DND-41 (cell line): Measurements from ENCODE around the gene TMEM51.

Source experiments
- CTCF ChIP-seq: IDR thresholded peaks from 2 replicates; pipeline ENCODE4 v1.5.1; 2012; ENCODE audit warnings: borderline replicate concordance, low read length, moderate library complexity, mild to moderate bottlenecking; ENCODE audit not compliant: poor library complexity, severe bottlenecking; ENCODE audit errors: extremely low read depth
- EZH2 ChIP-seq: IDR thresholded peaks from 3 replicates; pipeline ENCODE4 v1.6.1; 2012; ENCODE audit warnings: borderline replicate concordance, low read depth, mild to moderate bottlenecking, moderate library complexity, low read length, inconsistent platforms; ENCODE audit not compliant: severe bottlenecking

GRCh38 chr1:15132965-15133364 lies 20.6 kb upstream of the TMEM51 start:
- no peak for TF ChIP-seq CTCF
- TF ChIP-seq EZH2 = no peak
